HG03354 (cell line): Measurements from ENCODE around the gene GSKIP.

ENCODE experiments used
- ATAC-seq: cut with Tn5 transposase; IDR thresholded peaks from one replicate; pipeline ENCODE4 v1.9.1; 2021; ENCODE audit warnings: mild to moderate bottlenecking; ENCODE audit not compliant: unreplicated experiment, poor library complexity, severe bottlenecking

Gene GSKIP

GRCh38 chr14:96370528-96370927 is 7.2 kb downstream of the GSKIP start:
- no peak for ATAC-seq

- ATAC-seq = no peak
Observed at GRCh38 chr14:96373538-96373937, 10.2 kb downstream of the GSKIP start.

DNA sequence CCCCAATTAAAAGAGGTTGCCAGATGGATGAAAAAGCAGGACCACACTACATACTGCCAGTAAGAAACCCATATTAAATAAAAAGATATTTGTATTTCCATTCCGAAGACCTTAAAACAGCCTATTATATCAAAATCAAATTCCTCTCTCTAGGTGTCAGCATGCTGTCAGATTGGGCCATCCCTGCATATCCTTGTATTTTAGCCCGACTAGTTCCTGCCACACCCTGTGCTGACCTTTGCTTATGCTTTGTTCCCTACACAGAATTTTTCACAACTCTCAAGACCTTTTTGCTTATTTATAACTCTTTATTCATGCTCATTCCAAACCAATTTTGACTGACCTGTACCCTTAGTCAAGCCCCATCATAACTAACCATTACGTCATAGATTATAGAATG is 12.8 kb downstream of the GSKIP start:
- no peak for ATAC-seq

DNA sequence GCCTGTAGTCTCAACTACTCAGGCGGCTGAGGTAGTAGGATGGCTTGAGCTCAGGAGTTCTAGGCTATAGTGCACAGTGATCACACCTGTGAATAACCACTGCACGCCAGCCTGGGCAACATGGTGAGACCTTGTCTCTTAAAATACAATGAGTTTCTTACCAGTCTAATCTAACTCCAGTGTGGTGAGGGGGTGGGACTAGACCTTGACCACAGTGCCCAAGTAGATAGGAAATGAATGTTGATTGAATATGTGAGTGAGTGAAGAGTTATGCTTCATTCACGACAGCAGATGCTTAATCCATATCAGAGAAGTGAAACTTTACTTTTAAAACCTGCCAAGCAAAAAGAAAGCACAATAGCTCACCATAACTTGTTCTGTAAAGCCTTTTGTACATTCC is 17.4 kb downstream of the GSKIP start:
- ATAC-seq = peak; percentile 90

DNA sequence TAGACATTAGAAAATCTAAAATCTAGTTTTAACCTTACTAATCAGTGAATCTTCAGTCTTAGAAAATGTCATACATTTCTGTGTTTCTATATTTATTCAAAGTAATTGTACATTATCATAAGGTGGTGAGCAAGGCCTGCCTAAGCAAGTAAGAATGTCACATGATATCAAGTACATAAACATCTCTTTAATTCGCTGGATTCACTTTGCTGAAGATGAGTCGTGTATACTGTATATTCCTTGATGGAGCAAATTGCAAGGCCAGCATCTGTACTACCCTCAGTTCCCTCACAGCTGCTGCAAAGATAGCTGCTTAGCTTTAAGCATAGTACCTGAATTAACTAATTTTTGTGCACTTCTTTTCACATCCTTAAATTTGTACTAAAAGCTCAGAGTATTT is 20.1 kb downstream of the GSKIP start:
- ATAC-seq = no peak

- ATAC-seq = no peak
Observed at GRCh38 chr14:96384053-96384452, 20.7 kb downstream of the GSKIP start.

GRCh38 chr14:96384740-96385139 is 21.4 kb downstream of the GSKIP start:
- no peak for ATAC-seq

DNA sequence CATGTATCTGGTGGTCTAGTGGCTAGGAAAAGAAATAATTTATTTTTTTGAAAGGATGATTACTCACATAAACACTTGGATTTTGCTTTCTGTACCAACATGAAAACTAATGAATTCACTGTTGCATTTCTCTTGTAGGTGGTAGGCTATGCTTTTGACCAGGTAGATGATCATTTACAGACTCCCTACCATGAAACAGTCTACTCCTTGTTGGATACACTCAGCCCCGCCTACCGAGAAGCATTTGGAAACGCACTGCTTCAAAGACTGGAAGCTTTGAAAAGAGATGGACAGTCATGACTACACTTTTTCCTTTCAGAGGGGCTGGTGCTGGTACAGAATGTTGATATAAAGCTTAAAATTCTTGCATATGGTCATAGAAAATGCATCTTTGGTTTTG is 22.1 kb downstream of the GSKIP start:
- ATAC-seq = no peak

DNA sequence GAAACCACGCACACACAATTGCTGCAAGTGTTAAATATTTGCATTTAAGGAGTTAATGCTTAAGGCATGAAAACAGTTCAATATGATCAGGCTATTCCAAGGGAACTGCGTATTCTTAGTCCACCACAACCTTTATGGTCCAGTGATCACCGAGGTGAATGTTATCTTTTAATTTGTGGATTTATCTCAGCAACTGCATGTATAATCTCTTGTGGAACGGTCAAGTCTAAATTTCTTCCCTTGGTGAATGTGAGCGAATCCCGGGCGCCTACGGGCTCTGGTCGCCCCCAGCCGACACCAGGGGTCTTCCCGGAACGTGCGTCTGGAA is 27.6 kb downstream of the GSKIP start:
- ATAC-seq = no peak

GRCh38 chr14:96391293-96392118 is 28.2 kb downstream of the GSKIP start:
- peak; percentile 88 for ATAC-seq

DNA sequence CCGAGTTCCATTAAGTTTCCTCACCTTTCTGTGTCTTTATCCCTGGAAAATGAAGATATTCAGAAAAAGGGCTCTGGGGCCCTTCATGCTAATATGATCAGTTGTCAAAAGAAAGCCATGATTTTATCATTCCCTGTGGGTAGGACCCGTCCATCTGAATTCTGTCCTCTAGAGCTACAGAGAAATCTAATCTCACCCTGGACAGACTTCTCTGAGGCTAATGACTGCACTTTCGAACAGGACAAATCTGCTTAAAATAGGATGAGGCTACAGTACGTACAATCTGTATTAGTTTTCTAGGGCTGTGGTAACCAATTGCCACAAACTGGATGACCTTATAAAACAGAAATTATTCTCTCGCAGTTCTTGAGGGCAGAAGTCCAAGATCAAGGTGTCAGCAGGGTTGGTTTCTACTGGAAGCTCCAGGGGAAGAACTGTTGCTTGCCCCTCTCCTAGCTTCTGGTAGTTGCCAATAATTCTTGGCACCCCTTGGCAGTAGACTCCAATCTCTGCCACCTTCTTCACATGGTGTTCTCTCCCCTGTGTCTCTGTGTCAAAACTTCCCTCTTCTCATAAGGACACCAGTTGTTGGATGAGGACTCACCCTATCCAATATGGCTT is 29.9 kb downstream of the GSKIP start:
- no peak for ATAC-seq

DNA sequence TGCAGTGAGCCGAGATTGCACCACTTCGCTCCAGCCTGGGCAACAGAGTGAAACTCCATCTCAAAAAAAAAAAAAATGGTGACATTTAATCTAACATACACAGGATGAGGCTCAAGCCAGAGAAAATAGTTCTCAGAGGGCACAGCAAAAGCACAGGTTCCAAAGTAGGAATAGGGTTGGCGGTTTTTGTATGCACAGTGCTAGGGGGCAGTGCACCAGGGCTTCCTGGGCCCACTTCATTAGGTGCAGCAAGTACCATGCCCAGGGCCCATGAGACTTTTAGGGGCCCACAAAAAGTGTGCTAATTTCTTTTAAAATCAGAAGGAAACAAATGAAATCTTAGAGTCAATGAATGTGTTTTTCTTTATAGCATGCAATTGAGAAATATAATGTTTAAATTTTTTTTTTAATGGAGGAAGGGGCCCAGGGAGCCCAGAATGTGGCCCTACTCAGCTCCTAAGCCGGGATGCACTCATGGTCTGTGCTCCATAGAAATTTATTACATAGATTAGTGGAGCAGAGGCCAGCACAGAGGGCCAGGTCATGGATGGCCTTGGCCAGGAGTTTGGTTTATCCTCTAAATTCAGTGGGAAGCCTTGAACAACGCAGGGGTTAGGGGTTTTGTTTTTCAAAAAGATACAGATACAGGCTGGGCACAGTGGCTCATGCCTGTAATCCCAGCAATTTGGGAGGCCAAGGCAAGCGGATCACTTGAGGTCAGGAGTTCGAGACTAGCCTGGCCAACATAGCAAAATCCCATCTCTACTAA is 30.9 kb downstream of the GSKIP start:
- no peak for ATAC-seq

- ATAC-seq = no peak
Observed at GRCh38 chr14:96398432-96398831, 35.1 kb downstream of the GSKIP start.

DNA sequence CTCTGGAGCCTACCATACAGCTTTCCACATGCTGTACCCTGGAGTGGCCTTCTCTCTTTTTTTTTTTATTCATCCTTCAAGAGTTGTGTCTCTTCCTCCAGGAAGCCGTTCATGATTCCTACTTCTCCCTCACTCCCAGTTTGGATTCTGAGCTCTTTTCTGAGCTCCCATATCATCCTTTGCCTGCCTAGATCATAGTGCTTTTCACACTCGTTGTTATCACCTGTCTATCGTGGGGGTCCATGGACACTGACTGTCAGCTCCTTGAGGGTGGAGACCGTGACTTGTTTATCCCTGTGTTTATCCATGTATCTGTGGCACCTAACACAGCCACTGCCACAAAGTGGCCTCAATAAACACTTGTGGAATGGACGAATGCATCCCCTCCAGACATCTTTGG is 35.6 kb downstream of the GSKIP start:
- ATAC-seq = no peak

GRCh38 chr14:96399405-96399804 is 36.1 kb downstream of the GSKIP start:
- no peak for ATAC-seq

DNA sequence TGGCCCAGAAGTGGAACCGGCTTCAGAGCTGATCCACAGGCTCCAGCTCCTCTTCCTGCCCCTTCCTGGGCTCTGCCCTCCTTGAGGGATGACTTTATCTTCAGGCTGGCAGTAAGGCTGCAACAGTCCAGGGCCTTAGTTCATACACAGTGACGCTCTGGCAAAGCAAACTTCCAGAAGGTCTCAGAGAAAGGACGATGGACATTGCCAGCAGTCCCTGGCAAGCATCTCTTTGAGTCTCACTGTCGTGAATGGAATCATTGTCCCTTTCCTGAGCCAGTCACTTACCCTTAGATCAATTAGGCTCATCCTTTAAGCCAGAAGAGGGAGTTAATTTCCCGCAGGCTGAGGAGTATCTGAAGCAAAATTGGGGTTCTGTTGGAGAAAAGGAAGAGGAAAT is 37.2 kb downstream of the GSKIP start:
- no peak for ATAC-seq

DNA sequence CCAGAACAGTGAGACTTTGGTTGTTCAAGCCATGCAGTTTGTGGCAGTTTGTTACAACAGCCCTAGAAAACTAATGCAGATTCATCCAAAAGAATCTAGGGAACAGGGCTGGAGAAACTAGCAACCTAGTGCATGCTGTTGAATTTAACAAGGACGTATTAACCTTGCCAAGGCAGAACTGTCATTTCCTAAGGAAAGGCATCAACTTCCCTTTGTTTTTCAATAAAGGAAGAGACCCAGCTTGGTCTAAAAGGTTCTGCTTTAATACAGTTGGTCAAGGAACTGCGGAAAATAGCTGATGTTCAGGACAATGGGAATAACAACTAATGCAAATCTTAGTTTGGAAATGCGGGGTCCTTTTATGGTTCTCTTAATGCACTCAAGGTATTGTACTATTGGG is 40.1 kb downstream of the GSKIP start:
- ATAC-seq = no peak

DNA sequence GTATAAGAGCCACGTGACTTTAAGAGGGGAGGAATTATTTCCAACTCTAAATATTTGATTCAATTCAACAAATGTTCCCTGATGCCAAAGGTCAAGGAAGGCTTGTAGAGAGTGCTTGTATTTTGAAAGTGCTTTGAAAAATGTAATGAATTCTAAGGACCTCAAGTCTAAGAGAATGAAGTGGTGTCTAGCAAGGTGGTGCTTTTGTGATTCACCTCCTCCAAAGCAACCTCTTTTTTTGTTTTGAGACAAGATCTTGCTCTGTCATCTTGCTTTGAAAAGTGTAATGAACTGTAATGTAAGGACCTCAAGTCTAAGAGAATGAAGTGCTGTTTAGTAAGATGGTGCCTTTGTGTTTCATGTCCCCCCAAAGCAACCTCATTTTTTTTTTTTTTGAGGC is 42.4 kb downstream of the GSKIP start:
- ATAC-seq = no peak

GRCh38 chr14:96407935-96408570 is 44.7 kb downstream of the GSKIP start:
- no peak for ATAC-seq

DNA sequence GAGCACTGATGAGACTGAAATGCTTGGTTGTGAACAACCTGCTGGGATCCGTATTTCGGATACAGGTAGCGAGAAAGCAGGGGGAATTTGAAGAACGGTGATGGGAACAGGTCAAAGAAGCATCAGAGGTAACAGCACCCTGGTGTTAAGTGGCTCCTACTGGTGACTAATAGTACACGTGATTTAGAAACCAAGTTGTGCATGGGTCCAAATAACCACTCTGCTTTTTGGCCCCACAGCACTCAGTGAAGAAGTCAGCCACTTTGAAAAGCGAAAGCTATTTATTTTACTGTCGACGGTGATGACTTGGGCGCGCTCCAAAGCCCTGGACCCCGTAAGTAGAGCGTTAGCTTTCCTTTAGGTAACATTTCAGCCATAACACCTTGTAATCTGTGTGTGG is 45.3 kb downstream of the GSKIP start:
- no peak for ATAC-seq

GRCh38 chr14:96409701-96410100 is 46.4 kb downstream of the GSKIP start:
- no peak for ATAC-seq
